A549 (cell line): ENCODE measurements around the gene MARK2. TPM values are rescaled to one million over a fixed set of nuclear protein-coding genes. Genes with fewer than 3 reads are reported as not detected.

Experiments
- ATAC-seq, 2 experiments: fragments of 200-7000 bp in 1 of 2; fragments of >200 bp in 1 of 2; cut with Nextera tagmentation in 1 of 2; cut with Tn5 transposase in 1 of 2; 3 replicates each; pipeline versions ENCODE4 v1.8.0 to v1.9.1; 2018 to 2020; ENCODE audit warnings: mild to moderate bottlenecking in 1 of 2, moderate library complexity in 1 of 2
- CTCF ChIA-PET: fragments of 300-600 bp; sonication (Branson Sonifier 250); formaldehyde crosslinking; extraction: SDS; loops from one replicate; lab custom pipeline; 2021; ENCODE audit warnings: antibody characterized with exemption, inconsistent platforms; lab: Yijun Ruan, JAX
- POLR2A ChIA-PET: fragments of 350-600 bp; formaldehyde crosslinking; extraction: SDS; loops from one replicate; lab custom pipeline; 2021; ENCODE audit warnings: antibody characterized with exemption, inconsistent platforms; lab: Yijun Ruan, JAX
- DNase-seq, 2 experiments: peaks; one replicate each; pipeline versions ENCODE4 v3.0.0 to v3.0.0-alpha.2; 2011 to 2016; ENCODE audit warnings: low read depth in 1 of 2, low spot score in 1 of 2
- FAIRE-seq: peaks from 2 replicates; lab custom pipeline; 2011; peaks lifted over from hg19 to GRCh38; lab: Jason Lieb, UNC
- H3K27ac ChIP-seq, 2 experiments: fragments of >200 bp; sonication (Bioruptor Twin); formaldehyde crosslinking; 3 replicates each; pipeline ENCODE4 v1.5.1; 2016 to 2017
- H3K4me1 ChIP-seq: fragments of >200 bp; sonication (Bioruptor Twin); formaldehyde crosslinking; 3 replicates; pipeline ENCODE4 v1.6.1; 2016
- H3K4me2 ChIP-seq: fragments of >200 bp; sonication (Bioruptor Twin); formaldehyde crosslinking; 3 replicates; pipeline ENCODE4 v1.6.1; 2016
- H3K4me3 ChIP-seq: fragments of >200 bp; sonication (Bioruptor Twin); formaldehyde crosslinking; 3 replicates; pipeline ENCODE4 v1.5.1; 2016
- H3K9me3 ChIP-seq: fragments of >200 bp; sonication (Bioruptor Twin); formaldehyde crosslinking; 3 replicates; pipeline ENCODE4 v1.6.1; 2016
- CEBPB ChIP-seq, 2 experiments: fragments of >200 bp in 1 of 2; sonication (Bioruptor Twin) in 1 of 2; formaldehyde crosslinking in 1 of 2; IDR thresholded peaks; 2 replicates each; pipeline ENCODE4 v1.6.1; 2012 to 2016
- CHD2 ChIP-seq: fragments of 150-350 bp; IDR thresholded peaks from 2 replicates; pipeline ENCODE4 v1.6.1; 2014; ENCODE audit warnings: low read length; ENCODE audit not compliant: partially characterized antibody
- EHF ChIP-seq: fragments of 250-450 bp; sonication (Bioruptor Pico); IDR thresholded peaks from 2 replicates; pipeline ENCODE4 v1.5.0; 2020; ENCODE audit warnings: mild to moderate bottlenecking
- EHMT2 ChIP-seq: fragments of 200-600 bp; sonication (generic); IDR thresholded peaks from 2 replicates; pipeline ENCODE4 v1.6.1; 2016; ENCODE audit warnings: antibody characterized with exemption, low read depth, mild to moderate bottlenecking, moderate library complexity
- FOSL2 ChIP-seq, 2 experiments: fragments of 450-650 bp in 1 of 2; fragments of >200 bp in 1 of 2; sonication (Bioruptor Twin) in 1 of 2; formaldehyde crosslinking; IDR thresholded peaks; 2 replicates each; pipeline versions ENCODE4 v1.5.0 to v1.6.1; 2016 to 2020; ENCODE audit warnings: mild to moderate bottlenecking in 1 of 2, moderate library complexity in 1 of 2
- FOXS1 ChIP-seq: fragments of 250-450 bp; sonication (Bioruptor Pico); IDR thresholded peaks from 2 replicates; pipeline ENCODE4 v1.5.0; 2020; ENCODE audit warnings: mild to moderate bottlenecking, moderate library complexity
- GATA3 ChIP-seq: IDR thresholded peaks from 2 replicates; pipeline ENCODE4 v1.6.1; 2012; ENCODE audit warnings: borderline replicate concordance
- HEYL ChIP-seq: fragments of 250-450 bp; sonication (Bioruptor Pico); IDR thresholded peaks from 2 replicates; pipeline ENCODE4 v1.8.0; 2021; ENCODE audit warnings: mild to moderate bottlenecking, moderate library complexity
- HOXB5 ChIP-seq: fragments of 250-450 bp; sonication (Bioruptor Pico); IDR thresholded peaks from 2 replicates; pipeline ENCODE4 v1.5.0; 2020; ENCODE audit warnings: mild to moderate bottlenecking, moderate library complexity
- JUNB ChIP-seq: fragments of >200 bp; sonication (Bioruptor Twin); formaldehyde crosslinking; IDR thresholded peaks from 2 replicates; pipeline ENCODE4 v1.6.1; 2016
- KDM1A ChIP-seq: fragments of 200-600 bp; sonication (generic); IDR thresholded peaks from 2 replicates; pipeline ENCODE4 v1.6.1; 2016; ENCODE audit warnings: low read depth, mild to moderate bottlenecking
- KDM5A ChIP-seq: fragments of 200-600 bp; sonication (generic); IDR thresholded peaks from 2 replicates; pipeline ENCODE4 v1.6.1; 2016; ENCODE audit warnings: antibody characterized with exemption, mild to moderate bottlenecking
- MAFK ChIP-seq: fragments of 450-650 bp; IDR thresholded peaks from 2 replicates; pipeline ENCODE4 v1.6.1; 2014; ENCODE audit not compliant: partially characterized antibody
- NPAS2 ChIP-seq: fragments of 250-450 bp; sonication (Bioruptor Pico); IDR thresholded peaks from 2 replicates; pipeline ENCODE4 v1.8.0; 2022; ENCODE audit warnings: mild to moderate bottlenecking, moderate library complexity, borderline replicate concordance
- NR3C1 ChIP-seq: fragments of >200 bp; sonication (Bioruptor Twin); formaldehyde crosslinking; IDR thresholded peaks from 3 replicates; pipeline ENCODE4 v1.6.1; 2017
- POLR2AphosphoS2 ChIP-seq: conservative IDR thresholded peaks from 2 replicates; pipeline ENCODE4 v1.6.1; 2012; ENCODE audit warnings: low read length, improper control_type of control experiment, inconsistent platforms
- RAD21 ChIP-seq, 2 experiments: fragments of >200 bp in 1 of 2; sonication (Bioruptor Twin) in 1 of 2; formaldehyde crosslinking in 1 of 2; IDR thresholded peaks in 1 of 2; conservative IDR thresholded peaks in 1 of 2; 2 replicates in 1 of 2; 3 replicates in 1 of 2; pipeline ENCODE4 v1.6.1; 2012 to 2018; ENCODE audit warnings: inconsistent platforms in 1 of 2
- RCOR1 ChIP-seq: fragments of 150-350 bp; IDR thresholded peaks from 2 replicates; pipeline ENCODE4 v1.6.1; 2014; ENCODE audit warnings: antibody characterized with exemption, low read length, low read depth
- SMC3 ChIP-seq: fragments of >200 bp; sonication (Bioruptor Twin); formaldehyde crosslinking; IDR thresholded peaks from 3 replicates; pipeline ENCODE4 v1.6.1; 2018; ENCODE audit warnings: inconsistent platforms
- SREBF2 ChIP-seq: fragments of 450-650 bp; IDR thresholded peaks from 2 replicates; pipeline ENCODE4 v1.6.1; 2014; ENCODE audit warnings: mild to moderate bottlenecking, moderate library complexity
- TP53 ChIP-seq: fragments of 250-450 bp; sonication (Bioruptor Pico); IDR thresholded peaks from 2 replicates; pipeline ENCODE4 v1.5.0; 2021; ENCODE audit warnings: mild to moderate bottlenecking, moderate library complexity
- ZFP36 ChIP-seq: fragments of 450-650 bp; IDR thresholded peaks from 2 replicates; pipeline ENCODE4 v1.6.1; 2014; ENCODE audit warnings: borderline replicate concordance; ENCODE audit not compliant: partially characterized antibody
- ZSCAN20 ChIP-seq: fragments of 250-450 bp; sonication (Bioruptor Pico); IDR thresholded peaks from 2 replicates; pipeline ENCODE4 v1.8.0; 2022; ENCODE audit warnings: mild to moderate bottlenecking, moderate library complexity
- WGBS: methylation state at CpG from one replicate; pipeline ENCODE4 v1.1.6; 2017; ENCODE audit errors: missing lambda C conversion rate; 5-methylcytosine and 5-hydroxymethylcytosine counted together
- polyA plus RNA-seq, 4 experiments: library from polyadenylated mRNA; depleted of rRNA in 3 of 4; stranded (reverse); fragments of >200 nt; fragmentation: RNase III in 1 of 4; extraction: RNeasy Plus Mini Kit Qiagen cat#74134 plus additional on column Dnase treatment in 1 of 4; gene quantifications; 2 replicates in 3 of 4; 3 replicates in 1 of 4; pipeline ENCODE4 v1.2.3, GENCODE V29; 2011 to 2017
- TF ChIP-seq, protein P1 (sequence below): fragments of 450-650 bp; IDR thresholded peaks from 2 replicates; pipeline ENCODE4 v1.6.1; 2014; ENCODE audit warnings: antibody characterized with exemption
- TF ChIP-seq, protein P2 (sequence below): fragments of >200 bp; sonication (Bioruptor Twin); formaldehyde crosslinking; IDR thresholded peaks from 2 replicates; pipeline ENCODE4 v1.6.1; 2016
- TF ChIP-seq, protein P3 (sequence below): fragments of >200 bp; sonication (Bioruptor Twin); formaldehyde crosslinking; IDR thresholded peaks from 3 replicates; pipeline ENCODE4 v1.6.1; 2016

MARK2 gene
- polyA plus RNA-seq, 2 of the 4 experiments (the other 2 are of a cell fraction): 20.2 to 28.4 TPM

DNA sequence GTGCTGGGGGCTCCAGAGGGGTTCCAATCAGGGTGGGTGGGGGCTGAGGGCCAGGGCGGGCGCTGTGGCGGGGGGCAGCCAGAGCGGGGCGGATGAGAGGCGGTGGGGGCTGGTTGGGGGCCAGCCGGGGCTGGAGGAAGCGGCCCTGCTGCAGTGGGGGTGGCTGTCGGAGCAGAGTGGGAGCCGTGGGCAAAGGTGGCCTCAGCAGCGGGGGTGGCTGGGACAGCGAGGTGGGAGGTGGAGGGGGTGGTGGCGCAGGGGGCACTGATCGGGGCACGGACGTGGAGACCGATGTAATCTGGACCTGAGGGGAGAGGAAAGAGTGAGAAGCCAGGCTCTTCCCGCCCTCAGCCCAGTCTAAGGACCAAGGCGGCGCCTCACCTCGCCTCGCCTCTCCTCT is 73.0 kb downstream of the MARK2 start:
- TF ChIP-seq TP53 (no peak), ZSCAN20 (no peak), CEBPB (IDR thresholded peaks at IDR 0.05) (no peak), GATA3 (no peak), FOXS1 (CRISPR knock-in tag) (no peak), HOXB5 (CRISPR knock-in tag) (no peak), FOSL2 (IDR thresholded peaks at IDR 0.05) (no peak), FOSL2 (CRISPR knock-in tag; IDR thresholded peaks at IDR 0.05) (no peak), HEYL (CRISPR knock-in tag) (no peak), RCOR1 (no peak), ZFP36 (no peak), NPAS2 (CRISPR knock-in tag) (no peak), CHD2 (no peak), SREBF2 (no peak)
- ChIA-PET POLR2A (interaction anchor here (0.5 kb wide), 1 partner anchor 263 kb away, joined by 3 read pairs; no protein-coding TSS in a partner anchor), CTCF (interaction anchor here (6.5 to 6.9 kb wide), 2 partner anchors 34 to 74 kb away, joined by 36 to 57 read pairs; partner anchors contain the start of gene MARK2)
- H3K4me1 ChIP-seq: peaks cover 13% of the 10 kb centered on the region; the same call in 1 of the 3 replicates
- H3K4me2 ChIP-seq: no peak overlapping the region
- no peak overlapping the region for H3K27ac ChIP-seq
- DNase-seq (no peak), ATAC-seq (no peak), FAIRE-seq (no peak)
- no peak overlapping the region for H3K4me3 ChIP-seq
- 97% methylated on average over 7 of the region's 22 CpGs for WGBS
- no peaks in the 10 kb centered on the region for H3K9me3 ChIP-seq

DNA sequence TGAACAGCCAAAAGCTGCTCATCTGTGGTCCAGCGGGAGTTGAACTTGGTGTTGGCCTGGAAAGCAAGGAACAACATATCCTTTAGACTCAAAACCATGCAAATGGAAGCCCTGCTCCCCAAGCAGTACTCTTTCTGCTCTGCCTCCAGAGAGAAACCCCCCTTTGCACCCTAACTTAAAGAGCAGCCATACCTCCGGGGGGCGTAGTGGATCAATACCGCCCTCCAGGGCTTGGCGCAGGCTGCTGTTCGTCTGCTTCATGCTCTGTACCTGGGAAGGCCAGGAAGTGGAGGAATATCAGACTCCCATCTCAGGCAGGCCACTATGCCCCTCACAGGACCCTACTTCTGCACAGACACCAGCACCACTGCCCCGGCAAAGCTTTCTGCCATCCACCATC is 73.8 kb downstream of the MARK2 start:
- H3K4me2 ChIP-seq: no peak overlapping the region
- ATAC-seq: no peak
- FAIRE-seq: no peak
- no peak overlapping the region for H3K4me3 ChIP-seq
- H3K27ac ChIP-seq: no peak overlapping the region
- TF ChIP-seq EHF (CRISPR knock-in tag) (no peak), NR3C1 (no peak), EHMT2 (no peak), HOXB5 (CRISPR knock-in tag) (no peak), ZFP36 (no peak), RAD21 (conservative IDR thresholded peaks at IDR 0.05 in 1 of 2, IDR thresholded peaks at IDR 0.05 in 1 of 2) (no peak), SMC3 (no peak), POLR2AphosphoS2 (no peak), KDM1A (no peak), JUNB (no peak), KDM5A (no peak), MAFK (no peak), GATA3 (no peak)
- TF ChIP-seq, protein P1, sequence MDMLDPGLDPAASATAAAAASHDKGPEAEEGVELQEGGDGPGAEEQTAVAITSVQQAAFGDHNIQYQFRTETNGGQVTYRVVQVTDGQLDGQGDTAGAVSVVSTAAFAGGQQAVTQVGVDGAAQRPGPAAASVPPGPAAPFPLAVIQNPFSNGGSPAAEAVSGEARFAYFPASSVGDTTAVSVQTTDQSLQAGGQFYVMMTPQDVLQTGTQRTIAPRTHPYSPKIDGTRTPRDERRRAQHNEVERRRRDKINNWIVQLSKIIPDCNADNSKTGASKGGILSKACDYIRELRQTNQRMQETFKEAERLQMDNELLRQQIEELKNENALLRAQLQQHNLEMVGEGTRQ: no peak
- TF ChIP-seq, protein P2, sequence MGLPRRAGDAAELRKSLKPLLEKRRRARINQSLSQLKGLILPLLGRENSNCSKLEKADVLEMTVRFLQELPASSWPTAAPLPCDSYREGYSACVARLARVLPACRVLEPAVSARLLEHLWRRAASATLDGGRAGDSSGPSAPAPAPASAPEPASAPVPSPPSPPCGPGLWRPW: no peak
- TF ChIP-seq, protein P3, sequence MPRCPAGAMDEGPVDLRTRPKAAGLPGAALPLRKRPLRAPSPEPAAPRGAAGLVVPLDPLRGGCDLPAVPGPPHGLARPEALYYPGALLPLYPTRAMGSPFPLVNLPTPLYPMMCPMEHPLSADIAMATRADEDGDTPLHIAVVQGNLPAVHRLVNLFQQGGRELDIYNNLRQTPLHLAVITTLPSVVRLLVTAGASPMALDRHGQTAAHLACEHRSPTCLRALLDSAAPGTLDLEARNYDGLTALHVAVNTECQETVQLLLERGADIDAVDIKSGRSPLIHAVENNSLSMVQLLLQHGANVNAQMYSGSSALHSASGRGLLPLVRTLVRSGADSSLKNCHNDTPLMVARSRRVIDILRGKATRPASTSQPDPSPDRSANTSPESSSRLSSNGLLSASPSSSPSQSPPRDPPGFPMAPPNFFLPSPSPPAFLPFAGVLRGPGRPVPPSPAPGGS: no peak
- TF ChIP-seq, all 56 proteins: peak for 0
- peaks cover 17% of the 10 kb centered on the region for H3K4me1 ChIP-seq
- DNase-seq: no peak
- ChIA-PET POLR2A (no interaction called here), CTCF (interaction anchor here (0.8 to 6.9 kb wide), 4 partner anchors 9 to 75 kb away, joined by 3 to 57 read pairs (median 20); partner anchors contain the start of gene MARK2)
- WGBS: 92% methylated on average over 7 of the region's 7 CpGs
- H3K9me3 ChIP-seq: no peaks in the 10 kb centered on the region
